ENCODE measurements around the gene WDR27.

The WDR27 gene

DNA sequence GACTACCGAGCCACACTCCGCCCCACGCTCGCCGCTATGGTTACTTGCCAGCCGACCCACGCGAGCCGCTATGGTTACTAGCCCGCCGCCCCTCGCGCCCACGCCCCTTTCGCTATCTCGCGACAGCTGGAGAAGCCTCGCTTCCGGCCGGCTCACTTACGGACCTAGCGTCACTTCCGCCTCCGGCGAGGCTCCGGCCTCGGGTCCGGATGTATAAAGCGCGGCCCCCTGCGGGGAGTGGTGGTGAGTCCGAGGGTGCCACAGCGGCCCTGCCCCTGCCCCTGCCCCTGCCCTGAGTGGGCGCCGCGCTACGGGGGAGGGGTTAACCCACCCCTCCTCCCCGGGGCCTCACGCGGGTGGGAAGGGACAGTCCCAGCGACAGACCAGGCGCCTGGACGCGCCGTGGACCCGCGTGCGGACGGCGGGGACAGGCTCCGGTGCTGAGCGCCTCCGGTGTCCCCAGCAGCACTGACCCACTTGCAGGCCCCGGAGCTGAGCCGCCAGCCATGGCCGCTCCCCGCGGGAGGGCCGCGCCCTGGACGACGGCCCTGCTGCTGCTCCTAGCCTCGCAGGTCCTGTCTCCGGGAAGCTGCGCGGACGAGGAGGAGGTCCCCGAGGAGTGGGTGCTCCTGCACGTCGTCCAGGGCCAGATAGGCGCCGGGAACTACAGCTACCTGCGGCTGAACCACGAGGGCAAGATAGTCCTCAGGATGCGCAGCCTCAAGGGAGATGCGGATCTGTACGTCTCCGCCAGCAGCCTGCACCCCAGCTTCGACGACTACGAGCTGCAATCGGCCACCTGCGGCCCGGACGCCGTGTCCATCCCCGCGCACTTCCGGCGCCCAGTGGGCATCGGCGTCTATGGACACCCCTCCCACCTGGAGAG is at the start of gene WDR27, which contains the start of gene C6orf120 (continued):
- peak; percentile 65 for TF ChIP-seq ZBTB17 (tag by site-specific recombination; IDR thresholded peaks at IDR 0.05)
- TF ChIP-seq ZBTB8A (tag by site-specific recombination; IDR thresholded peaks at IDR 0.05), result peak; percentile 63; the same call in 1 of the 2 replicates
- TF ChIP-seq, protein P1, sequence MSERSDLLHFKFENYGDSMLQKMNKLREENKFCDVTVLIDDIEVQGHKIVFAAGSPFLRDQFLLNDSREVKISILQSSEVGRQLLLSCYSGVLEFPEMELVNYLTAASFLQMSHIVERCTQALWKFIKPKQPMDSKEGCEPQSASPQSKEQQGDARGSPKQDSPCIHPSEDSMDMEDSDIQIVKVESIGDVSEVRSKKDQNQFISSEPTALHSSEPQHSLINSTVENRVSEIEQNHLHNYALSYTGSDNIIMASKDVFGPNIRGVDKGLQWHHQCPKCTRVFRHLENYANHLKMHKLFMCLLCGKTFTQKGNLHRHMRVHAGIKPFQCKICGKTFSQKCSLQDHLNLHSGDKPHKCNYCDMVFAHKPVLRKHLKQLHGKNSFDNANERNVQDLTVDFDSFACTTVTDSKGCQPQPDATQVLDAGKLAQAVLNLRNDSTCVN (tag by site-specific recombination; optimal IDR thresholded peaks at IDR 0.05), result peak; percentile 83
- 0 out of 2 replicates have a peak, but pooled peaks have one; percentile 4 for TF ChIP-seq ZNF324 (tag by site-specific recombination; IDR thresholded peaks at IDR 0.05)
- TF ChIP-seq ZNF138 (tag by site-specific recombination; IDR thresholded peaks at IDR 0.05; ENCODE audit: borderline replicate concordance), result no peak
- TF ChIP-seq, protein P2, sequence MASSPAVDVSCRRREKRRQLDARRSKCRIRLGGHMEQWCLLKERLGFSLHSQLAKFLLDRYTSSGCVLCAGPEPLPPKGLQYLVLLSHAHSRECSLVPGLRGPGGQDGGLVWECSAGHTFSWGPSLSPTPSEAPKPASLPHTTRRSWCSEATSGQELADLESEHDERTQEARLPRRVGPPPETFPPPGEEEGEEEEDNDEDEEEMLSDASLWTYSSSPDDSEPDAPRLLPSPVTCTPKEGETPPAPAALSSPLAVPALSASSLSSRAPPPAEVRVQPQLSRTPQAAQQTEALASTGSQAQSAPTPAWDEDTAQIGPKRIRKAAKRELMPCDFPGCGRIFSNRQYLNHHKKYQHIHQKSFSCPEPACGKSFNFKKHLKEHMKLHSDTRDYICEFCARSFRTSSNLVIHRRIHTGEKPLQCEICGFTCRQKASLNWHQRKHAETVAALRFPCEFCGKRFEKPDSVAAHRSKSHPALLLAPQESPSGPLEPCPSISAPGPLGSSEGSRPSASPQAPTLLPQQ (tag by site-specific recombination; IDR thresholded peaks at IDR 0.05), result 0 out of 2 replicates have a peak, but pooled peaks have one; percentile 9
- TF ChIP-seq SCRT1 (tag by site-specific recombination; IDR thresholded peaks at IDR 0.05; ENCODE audit: borderline replicate concordance), result no peak
- peak; percentile 64 for TF ChIP-seq SCRT2 (tag by site-specific recombination; IDR thresholded peaks at IDR 0.05)
- peak; percentile 34 for TF ChIP-seq ZNF600 (tag by site-specific recombination; IDR thresholded peaks at IDR 0.05)
- no peak for TF ChIP-seq HOXA7 (CRISPR knock-in tag; IDR thresholded peaks at IDR 0.05; ENCODE audit: borderline replicate concordance)
- TF ChIP-seq, protein P3, sequence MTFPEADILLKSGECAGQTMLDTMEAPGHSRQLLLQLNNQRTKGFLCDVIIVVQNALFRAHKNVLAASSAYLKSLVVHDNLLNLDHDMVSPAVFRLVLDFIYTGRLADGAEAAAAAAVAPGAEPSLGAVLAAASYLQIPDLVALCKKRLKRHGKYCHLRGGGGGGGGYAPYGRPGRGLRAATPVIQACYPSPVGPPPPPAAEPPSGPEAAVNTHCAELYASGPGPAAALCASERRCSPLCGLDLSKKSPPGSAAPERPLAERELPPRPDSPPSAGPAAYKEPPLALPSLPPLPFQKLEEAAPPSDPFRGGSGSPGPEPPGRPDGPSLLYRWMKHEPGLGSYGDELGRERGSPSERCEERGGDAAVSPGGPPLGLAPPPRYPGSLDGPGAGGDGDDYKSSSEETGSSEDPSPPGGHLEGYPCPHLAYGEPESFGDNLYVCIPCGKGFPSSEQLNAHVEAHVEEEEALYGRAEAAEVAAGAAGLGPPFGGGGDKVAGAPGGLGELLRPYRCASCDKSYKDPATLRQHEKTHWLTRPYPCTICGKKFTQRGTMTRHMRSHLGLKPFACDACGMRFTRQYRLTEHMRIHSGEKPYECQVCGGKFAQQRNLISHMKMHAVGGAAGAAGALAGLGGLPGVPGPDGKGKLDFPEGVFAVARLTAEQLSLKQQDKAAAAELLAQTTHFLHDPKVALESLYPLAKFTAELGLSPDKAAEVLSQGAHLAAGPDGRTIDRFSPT (tag by site-specific recombination; IDR thresholded peaks at IDR 0.05), result peak; percentile 99
- TF ChIP-seq ZSCAN16 (tag by site-specific recombination; IDR thresholded peaks at IDR 0.05), result no peak
- TF ChIP-seq ZNF843 (tag by site-specific recombination; IDR thresholded peaks at IDR 0.05), result peak; percentile 54; the same call in 1 of the 2 replicates
- TF ChIP-seq ZBTB7A (tag by site-specific recombination; IDR thresholded peaks at IDR 0.05; ENCODE audit: low read depth), result no peak
- TF ChIP-seq, protein P4, sequence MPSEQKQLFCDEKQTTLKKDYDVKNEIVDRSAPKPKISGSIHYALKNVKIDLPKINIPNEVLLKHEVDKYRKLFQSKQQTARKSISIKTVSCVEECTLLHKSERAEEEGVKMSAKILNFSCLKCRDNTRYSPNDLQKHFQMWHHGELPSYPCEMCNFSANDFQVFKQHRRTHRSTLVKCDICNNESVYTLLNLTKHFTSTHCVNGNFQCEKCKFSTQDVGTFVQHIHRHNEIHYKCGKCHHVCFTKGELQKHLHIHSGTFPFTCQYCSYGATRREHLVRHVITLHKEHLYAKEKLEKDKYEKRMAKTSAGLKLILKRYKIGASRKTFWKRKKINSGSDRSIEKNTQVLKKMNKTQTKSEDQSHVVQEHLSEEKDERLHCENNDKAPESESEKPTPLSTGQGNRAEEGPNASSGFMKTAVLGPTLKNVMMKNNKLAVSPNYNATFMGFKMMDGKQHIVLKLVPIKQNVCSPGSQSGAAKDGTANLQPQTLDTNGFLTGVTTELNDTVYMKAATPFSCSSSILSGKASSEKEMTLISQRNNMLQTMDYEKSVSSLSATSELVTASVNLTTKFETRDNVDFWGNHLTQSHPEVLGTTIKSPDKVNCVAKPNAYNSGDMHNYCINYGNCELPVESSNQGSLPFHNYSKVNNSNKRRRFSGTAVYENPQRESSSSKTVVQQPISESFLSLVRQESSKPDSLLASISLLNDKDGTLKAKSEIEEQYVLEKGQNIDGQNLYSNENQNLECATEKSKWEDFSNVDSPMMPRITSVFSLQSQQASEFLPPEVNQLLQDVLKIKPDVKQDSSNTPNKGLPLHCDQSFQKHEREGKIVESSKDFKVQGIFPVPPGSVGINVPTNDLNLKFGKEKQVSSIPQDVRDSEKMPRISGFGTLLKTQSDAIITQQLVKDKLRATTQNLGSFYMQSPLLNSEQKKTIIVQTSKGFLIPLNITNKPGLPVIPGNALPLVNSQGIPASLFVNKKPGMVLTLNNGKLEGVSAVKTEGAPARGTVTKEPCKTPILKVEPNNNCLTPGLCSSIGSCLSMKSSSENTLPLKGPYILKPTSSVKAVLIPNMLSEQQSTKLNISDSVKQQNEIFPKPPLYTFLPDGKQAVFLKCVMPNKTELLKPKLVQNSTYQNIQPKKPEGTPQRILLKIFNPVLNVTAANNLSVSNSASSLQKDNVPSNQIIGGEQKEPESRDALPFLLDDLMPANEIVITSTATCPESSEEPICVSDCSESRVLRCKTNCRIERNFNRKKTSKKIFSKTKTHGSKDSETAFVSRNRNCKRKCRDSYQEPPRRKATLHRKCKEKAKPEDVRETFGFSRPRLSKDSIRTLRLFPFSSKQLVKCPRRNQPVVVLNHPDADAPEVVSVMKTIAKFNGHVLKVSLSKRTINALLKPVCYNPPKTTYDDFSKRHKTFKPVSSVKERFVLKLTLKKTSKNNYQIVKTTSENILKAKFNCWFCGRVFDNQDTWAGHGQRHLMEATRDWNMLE (tag by site-specific recombination; conservative IDR thresholded peaks at IDR 0.05; ENCODE audit: low read depth), result peak; percentile 81
- TF ChIP-seq ZNF501 (tag by site-specific recombination; IDR thresholded peaks at IDR 0.05), result peak; percentile 67; the same call in 1 of the 2 replicates
- TF ChIP-seq KLF8 (tag by site-specific recombination; IDR thresholded peaks at IDR 0.05), result peak; percentile 92
- TF ChIP-seq SP2 (tag by site-specific recombination; IDR thresholded peaks at IDR 0.05), result peak; percentile 94
- TF ChIP-seq, protein P5, sequence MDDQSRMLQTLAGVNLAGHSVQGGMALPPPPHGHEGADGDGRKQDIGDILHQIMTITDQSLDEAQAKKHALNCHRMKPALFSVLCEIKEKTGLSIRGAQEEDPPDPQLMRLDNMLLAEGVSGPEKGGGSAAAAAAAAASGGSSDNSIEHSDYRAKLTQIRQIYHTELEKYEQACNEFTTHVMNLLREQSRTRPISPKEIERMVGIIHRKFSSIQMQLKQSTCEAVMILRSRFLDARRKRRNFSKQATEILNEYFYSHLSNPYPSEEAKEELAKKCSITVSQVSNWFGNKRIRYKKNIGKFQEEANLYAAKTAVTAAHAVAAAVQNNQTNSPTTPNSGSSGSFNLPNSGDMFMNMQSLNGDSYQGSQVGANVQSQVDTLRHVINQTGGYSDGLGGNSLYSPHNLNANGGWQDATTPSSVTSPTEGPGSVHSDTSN (CRISPR knock-in tag; IDR thresholded peaks at IDR 0.05), result 0 out of 2 replicates have a peak, but pooled peaks have one; percentile 38
- TF ChIP-seq ZNF302 (tag by site-specific recombination; IDR thresholded peaks at IDR 0.05; ENCODE audit: low read depth), result no peak
- TF ChIP-seq, protein P6, sequence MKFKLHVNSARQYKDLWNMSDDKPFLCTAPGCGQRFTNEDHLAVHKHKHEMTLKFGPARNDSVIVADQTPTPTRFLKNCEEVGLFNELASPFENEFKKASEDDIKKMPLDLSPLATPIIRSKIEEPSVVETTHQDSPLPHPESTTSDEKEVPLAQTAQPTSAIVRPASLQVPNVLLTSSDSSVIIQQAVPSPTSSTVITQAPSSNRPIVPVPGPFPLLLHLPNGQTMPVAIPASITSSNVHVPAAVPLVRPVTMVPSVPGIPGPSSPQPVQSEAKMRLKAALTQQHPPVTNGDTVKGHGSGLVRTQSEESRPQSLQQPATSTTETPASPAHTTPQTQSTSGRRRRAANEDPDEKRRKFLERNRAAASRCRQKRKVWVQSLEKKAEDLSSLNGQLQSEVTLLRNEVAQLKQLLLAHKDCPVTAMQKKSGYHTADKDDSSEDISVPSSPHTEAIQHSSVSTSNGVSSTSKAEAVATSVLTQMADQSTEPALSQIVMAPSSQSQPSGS (tag by site-specific recombination; IDR thresholded peaks at IDR 0.05; ENCODE audit: low read depth), result no peak
- TF ChIP-seq, protein P7, sequence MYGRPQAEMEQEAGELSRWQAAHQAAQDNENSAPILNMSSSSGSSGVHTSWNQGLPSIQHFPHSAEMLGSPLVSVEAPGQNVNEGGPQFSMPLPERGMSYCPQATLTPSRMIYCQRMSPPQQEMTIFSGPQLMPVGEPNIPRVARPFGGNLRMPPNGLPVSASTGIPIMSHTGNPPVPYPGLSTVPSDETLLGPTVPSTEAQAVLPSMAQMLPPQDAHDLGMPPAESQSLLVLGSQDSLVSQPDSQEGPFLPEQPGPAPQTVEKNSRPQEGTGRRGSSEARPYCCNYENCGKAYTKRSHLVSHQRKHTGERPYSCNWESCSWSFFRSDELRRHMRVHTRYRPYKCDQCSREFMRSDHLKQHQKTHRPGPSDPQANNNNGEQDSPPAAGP (tag by site-specific recombination; IDR thresholded peaks at IDR 0.05), result peak; percentile 53; the same call in 1 of the 2 replicates

All from HEK293 (cell line).